Measurements from ENCODE around the gene TSHZ2.

GRCh38 chr20:53487461-53488200 lies 515.5 kb downstream of the TSHZ2 start:
- TF ChIP-seq POLR2A (IDR thresholded peaks at IDR 0.05; ENCODE audit: low read depth) = no peak
- no peak for TF ChIP-seq CTCF (IDR thresholded peaks at IDR 0.05)
- TF ChIP-seq POLR2AphosphoS5 (IDR thresholded peaks at IDR 0.05) = no peak

All from esophagus muscularis mucosa (tissue), 3 donors.